ENCODE results near the gene ZNF536. TPM values are rescaled to one million over a fixed set of nuclear protein-coding genes. Genes with fewer than 3 reads are reported as not detected.

The ZNF536 gene
- total RNA-seq, 1 experiment from 2014 or later, result 0.35 TPM

- Mint-ChIP-seq H3K4me1 (no peaks in the 10 kb centered on the region), H3K9me3 (no peaks in the 10 kb centered on the region), H3K36me3 (no peaks in the 10 kb centered on the region), H3K27ac (no peak overlapping the region), H3K27me3 (ENCODE audit: low read depth) (no peaks in the 10 kb centered on the region), H3K4me3 (no peak overlapping the region)
- ATAC-seq (no peak), DNase-seq (ENCODE audit: low spot score) (no peak)
- ChIA-PET CTCF (no interaction called here), POLR2A (no interaction called here)
- TF ChIP-seq ZNF671 (CRISPR knock-in tag; IDR thresholded peaks at IDR 0.05) (no peak), ATF1 (CRISPR knock-in tag; IDR thresholded peaks at IDR 0.05) (no peak), AFF4 (CRISPR knock-in tag; IDR thresholded peaks at IDR 0.05; ENCODE audit: borderline replicate concordance) (no peak), NFYB (CRISPR knock-in tag; conservative IDR thresholded peaks at IDR 0.05; ENCODE audit: low read depth) (no peak), SMAD3 (CRISPR knock-in tag; IDR thresholded peaks at IDR 0.05; ENCODE audit: borderline replicate concordance) (no peak)
Observed at GRCh38 chr19:30430206-30430734, 58.1 kb downstream of the ZNF536 start.

GRCh38 chr19:30431591-30431990 lies 59.4 kb downstream of the ZNF536 start:
- ATAC-seq, result no peak
- CTCF ChIA-PET, result no interaction called here
- H3K27ac Mint-ChIP-seq, result no peak overlapping the region
- POLR2A ChIA-PET, result no interaction called here
- no peaks in the 10 kb centered on the region for H3K36me3 Mint-ChIP-seq
- no peak overlapping the region for H3K4me3 Mint-ChIP-seq
- H3K4me1 Mint-ChIP-seq, result peaks cover 1% of the 10 kb centered on the region
- TF ChIP-seq NFYB (CRISPR knock-in tag; conservative IDR thresholded peaks at IDR 0.05; ENCODE audit: low read depth), result no peak
- DNase-seq (ENCODE audit: low spot score), result no peak
- H3K9me3 Mint-ChIP-seq, result 0 out of 2 replicates have a peak, but pooled peaks cover 4% of the 10 kb centered on the region
- H3K27me3 Mint-ChIP-seq (ENCODE audit: low read depth), result no peaks in the 10 kb centered on the region

GRCh38 chr19:30434797-30435594 lies 62.8 kb downstream of the ZNF536 start:
- ChIA-PET POLR2A (no interaction called here), CTCF (no interaction called here)
- ATAC-seq, result no peak
- H3K36me3 Mint-ChIP-seq, result no peaks in the 10 kb centered on the region
- no peaks in the 10 kb centered on the region for H3K27me3 Mint-ChIP-seq (ENCODE audit: low read depth)
- H3K27ac Mint-ChIP-seq, result no peak overlapping the region
- peaks cover 14% of the 10 kb centered on the region for H3K4me1 Mint-ChIP-seq
- H3K4me3 Mint-ChIP-seq, result no peak overlapping the region
- 0 out of 2 replicates have a peak, but pooled peaks cover 4% of the 10 kb centered on the region for H3K9me3 Mint-ChIP-seq
- TF ChIP-seq ZMAT4 (CRISPR knock-in tag; IDR thresholded peaks at IDR 0.05) (no peak), FOXK1 (CRISPR knock-in tag; IDR thresholded peaks at IDR 0.05) (no peak), AFF4 (CRISPR knock-in tag; IDR thresholded peaks at IDR 0.05; ENCODE audit: borderline replicate concordance) (no peak), ZNF532 (CRISPR knock-in tag; IDR thresholded peaks at IDR 0.05; ENCODE audit: borderline replicate concordance) (no peak), CREM (CRISPR knock-in tag; IDR thresholded peaks at IDR 0.05) (no peak), NFE2L1 (CRISPR knock-in tag; IDR thresholded peaks at IDR 0.05) (peak; percentile 54; the same call in 1 of the 2 replicates), SMAD3 (CRISPR knock-in tag; IDR thresholded peaks at IDR 0.05; ENCODE audit: borderline replicate concordance) (no peak), NR2C2 (CRISPR knock-in tag; IDR thresholded peaks at IDR 0.05) (no peak)
- no peak for DNase-seq (ENCODE audit: low spot score)
